ENCODE data around the gene PSTPIP2.

Gene PSTPIP2, protein sequence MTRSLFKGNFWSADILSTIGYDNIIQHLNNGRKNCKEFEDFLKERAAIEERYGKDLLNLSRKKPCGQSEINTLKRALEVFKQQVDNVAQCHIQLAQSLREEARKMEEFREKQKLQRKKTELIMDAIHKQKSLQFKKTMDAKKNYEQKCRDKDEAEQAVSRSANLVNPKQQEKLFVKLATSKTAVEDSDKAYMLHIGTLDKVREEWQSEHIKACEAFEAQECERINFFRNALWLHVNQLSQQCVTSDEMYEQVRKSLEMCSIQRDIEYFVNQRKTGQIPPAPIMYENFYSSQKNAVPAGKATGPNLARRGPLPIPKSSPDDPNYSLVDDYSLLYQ

DNA sequence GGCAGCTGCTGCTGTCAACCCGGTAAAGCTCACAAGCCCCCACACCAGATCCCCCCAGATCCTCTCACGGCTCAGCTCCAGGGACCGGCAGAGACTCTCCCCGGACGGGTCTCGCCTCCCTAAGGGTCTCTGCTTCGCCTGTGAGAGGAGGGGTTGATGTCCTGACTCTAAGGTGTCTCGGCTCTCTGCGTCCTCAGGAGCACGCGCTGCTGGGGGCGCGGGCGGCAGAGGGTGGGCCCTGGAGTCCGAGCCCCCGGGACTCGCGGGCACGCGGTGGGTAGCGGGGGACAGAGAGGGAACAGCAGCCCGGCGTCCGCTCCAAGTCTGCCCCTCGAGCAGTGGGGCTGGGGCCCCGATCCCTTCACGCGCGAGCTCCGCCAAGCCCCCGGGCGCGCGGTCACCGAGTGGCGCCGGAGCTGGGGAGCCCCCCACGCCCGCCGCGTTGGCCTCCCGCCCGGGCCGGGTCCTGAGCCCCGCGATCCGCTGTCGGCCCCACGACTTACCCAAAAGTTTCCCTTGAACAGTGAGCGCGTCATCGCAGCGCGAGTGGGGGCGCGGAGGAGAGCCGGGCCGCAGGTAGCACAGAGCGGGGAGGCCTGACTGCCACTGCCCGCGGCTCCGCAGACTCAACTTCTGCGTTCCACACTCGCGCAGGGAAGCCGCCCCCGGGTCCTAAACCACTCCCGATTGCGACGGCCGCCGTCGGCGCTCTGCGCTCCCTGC is at the start of gene PSTPIP2:
Gene PSTPIP2, minus strand, starts transcription at position 608 of the 723 bp plus-strand sequence. Its CDS starts 72 bp downstream, at position 536.
- Histone ChIP-seq H4K20me1 (ENCODE audit: insufficient read depth, low read length, poor library complexity, severe bottlenecking) (no peaks in the 10 kb centered on the region), H3K36me3 (ENCODE audit: insufficient read depth, low read length) (no peaks in the 10 kb centered on the region), H3K4me2 (ENCODE audit: low read depth, low read length, poor library complexity, severe bottlenecking) (peak within 1 kb of the TSS; percentile 68), H3K4me3 (ENCODE audit: low read length, poor library complexity, severe bottlenecking) (peak within 1 kb of the TSS; percentile 69), H3K9ac (ENCODE audit: low read depth, low read length, poor library complexity, severe bottlenecking) (peak within 1 kb of the TSS; percentile 65), H3K27me3 (ENCODE audit: insufficient read depth, low read length, poor library complexity, severe bottlenecking) (no peaks in the 10 kb centered on the region), H3K9me3 (ENCODE audit: insufficient read depth, low read depth, low read length) (no peaks in the 10 kb centered on the region), H3K4me1 (ENCODE audit: insufficient read depth, low read length, poor library complexity, severe bottlenecking) (peaks cover 7% of the 10 kb centered on the region), H3K79me2 (ENCODE audit: insufficient read depth, low read length) (no peaks in the 10 kb centered on the region), H2AFZ (ENCODE audit: low read length) (no peak within 1 kb of the TSS), H3K9me2 (replicated peaks; ENCODE audit: low read depth, low read length) (no peaks in the 10 kb centered on the region), H3F3A (ENCODE audit: low read depth) (no peaks in the 10 kb centered on the region)
- TF ChIP-seq EZH2phosphoT487 (IDR thresholded peaks at IDR 0.05; ENCODE audit: borderline replicate concordance) = no peak
- TF ChIP-seq, protein P1, sequence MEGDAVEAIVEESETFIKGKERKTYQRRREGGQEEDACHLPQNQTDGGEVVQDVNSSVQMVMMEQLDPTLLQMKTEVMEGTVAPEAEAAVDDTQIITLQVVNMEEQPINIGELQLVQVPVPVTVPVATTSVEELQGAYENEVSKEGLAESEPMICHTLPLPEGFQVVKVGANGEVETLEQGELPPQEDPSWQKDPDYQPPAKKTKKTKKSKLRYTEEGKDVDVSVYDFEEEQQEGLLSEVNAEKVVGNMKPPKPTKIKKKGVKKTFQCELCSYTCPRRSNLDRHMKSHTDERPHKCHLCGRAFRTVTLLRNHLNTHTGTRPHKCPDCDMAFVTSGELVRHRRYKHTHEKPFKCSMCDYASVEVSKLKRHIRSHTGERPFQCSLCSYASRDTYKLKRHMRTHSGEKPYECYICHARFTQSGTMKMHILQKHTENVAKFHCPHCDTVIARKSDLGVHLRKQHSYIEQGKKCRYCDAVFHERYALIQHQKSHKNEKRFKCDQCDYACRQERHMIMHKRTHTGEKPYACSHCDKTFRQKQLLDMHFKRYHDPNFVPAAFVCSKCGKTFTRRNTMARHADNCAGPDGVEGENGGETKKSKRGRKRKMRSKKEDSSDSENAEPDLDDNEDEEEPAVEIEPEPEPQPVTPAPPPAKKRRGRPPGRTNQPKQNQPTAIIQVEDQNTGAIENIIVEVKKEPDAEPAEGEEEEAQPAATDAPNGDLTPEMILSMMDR (conservative IDR thresholded peaks at IDR 0.05; ENCODE audit: low read length) = no peak

DNA sequence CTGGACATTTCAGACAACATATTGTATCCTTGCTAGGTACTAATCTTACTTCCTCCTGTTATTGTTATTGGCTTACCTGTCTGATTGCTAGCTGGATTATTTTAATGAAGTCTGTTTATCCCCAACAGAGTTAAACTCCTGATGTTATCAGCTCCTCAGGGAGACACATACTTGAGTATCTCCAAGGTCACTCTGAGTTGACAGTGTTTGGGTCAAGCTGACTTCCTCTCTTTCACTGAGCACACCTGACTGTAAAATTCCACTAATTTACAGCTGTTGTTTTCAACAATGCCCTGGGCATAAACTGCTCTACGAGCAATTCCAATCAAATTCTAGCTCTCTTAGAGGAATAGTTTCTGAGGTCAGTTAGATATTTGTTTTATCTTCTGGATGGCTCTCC is 41.7 kb upstream of the PSTPIP2 start:
- Histone ChIP-seq H3K36me3 (ENCODE audit: insufficient read depth, low read length) (peaks cover 28% of the 10 kb centered on the region; the same call in 1 of the 2 replicates), H3K9ac (ENCODE audit: low read depth, low read length, poor library complexity, severe bottlenecking) (no peak overlapping the region), H4K20me1 (ENCODE audit: insufficient read depth, low read length, poor library complexity, severe bottlenecking) (no peaks in the 10 kb centered on the region), H3K79me2 (ENCODE audit: insufficient read depth, low read length) (peaks cover 34% of the 10 kb centered on the region), H3K4me2 (ENCODE audit: low read depth, low read length, poor library complexity, severe bottlenecking) (no peak overlapping the region), H3K9me2 (replicated peaks; ENCODE audit: low read depth, low read length) (no peaks in the 10 kb centered on the region), H3K27me3 (ENCODE audit: insufficient read depth, low read length, poor library complexity, severe bottlenecking) (no peaks in the 10 kb centered on the region), H3F3A (ENCODE audit: low read depth) (no peaks in the 10 kb centered on the region), H3K4me1 (ENCODE audit: insufficient read depth, low read length, poor library complexity, severe bottlenecking) (peaks cover 14% of the 10 kb centered on the region), H3K9me3 (ENCODE audit: insufficient read depth, low read depth, low read length) (no peaks in the 10 kb centered on the region), H2AFZ (ENCODE audit: low read length) (no peak overlapping the region), H3K4me3 (ENCODE audit: low read length, poor library complexity, severe bottlenecking) (no peak overlapping the region)
- TF ChIP-seq, protein P1 (conservative IDR thresholded peaks at IDR 0.05; ENCODE audit: low read length) = no peak
- TF ChIP-seq EZH2phosphoT487 (IDR thresholded peaks at IDR 0.05; ENCODE audit: borderline replicate concordance) = no peak

DNA sequence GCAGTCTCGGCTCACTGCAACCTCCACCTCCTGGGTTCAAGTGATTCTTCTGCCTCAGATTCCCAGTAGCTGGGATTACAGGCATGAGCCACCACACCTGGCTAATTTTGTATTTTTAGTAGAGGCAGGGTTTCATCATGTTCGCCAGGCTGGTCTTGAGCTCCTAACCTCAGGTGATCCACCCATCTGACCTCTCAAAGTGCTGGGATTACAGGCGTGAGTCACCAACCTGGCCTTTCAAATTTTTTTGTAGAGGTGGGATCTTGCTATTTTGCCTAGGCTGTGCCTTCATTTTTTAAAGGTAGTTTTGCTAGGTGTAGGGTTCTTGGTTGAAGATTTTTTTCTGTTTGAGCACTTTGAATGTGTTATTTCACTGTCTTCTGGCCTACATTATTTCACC is 38.3 kb upstream of the PSTPIP2 start:
- Histone ChIP-seq H4K20me1 (ENCODE audit: insufficient read depth, low read length, poor library complexity, severe bottlenecking) (peaks cover 3% of the 10 kb centered on the region), H3K9me2 (replicated peaks; ENCODE audit: low read depth, low read length) (no peaks in the 10 kb centered on the region), H3K9me3 (ENCODE audit: insufficient read depth, low read depth, low read length) (no peaks in the 10 kb centered on the region), H3K4me1 (ENCODE audit: insufficient read depth, low read length, poor library complexity, severe bottlenecking) (peaks cover 33% of the 10 kb centered on the region), H3K4me3 (ENCODE audit: low read length, poor library complexity, severe bottlenecking) (no peak overlapping the region), H3K79me2 (ENCODE audit: insufficient read depth, low read length) (peaks cover 63% of the 10 kb centered on the region), H2AFZ (ENCODE audit: low read length) (no peak overlapping the region), H3K27me3 (ENCODE audit: insufficient read depth, low read length, poor library complexity, severe bottlenecking) (no peaks in the 10 kb centered on the region), H3K36me3 (ENCODE audit: insufficient read depth, low read length) (peaks cover 28% of the 10 kb centered on the region; the same call in 1 of the 2 replicates), H3K4me2 (ENCODE audit: low read depth, low read length, poor library complexity, severe bottlenecking) (peak overlapping the region; percentile 54), H3F3A (ENCODE audit: low read depth) (no peaks in the 10 kb centered on the region), H3K9ac (ENCODE audit: low read depth, low read length, poor library complexity, severe bottlenecking) (peak overlapping the region; percentile 41)
- TF ChIP-seq, protein P1 (conservative IDR thresholded peaks at IDR 0.05; ENCODE audit: low read length) = no peak
- TF ChIP-seq EZH2phosphoT487 (IDR thresholded peaks at IDR 0.05; ENCODE audit: borderline replicate concordance) = no peak
